Mesendoderm (in vitro differentiated cells): ENCODE measurements around the gene CDK6.

Experiments
- DNase-seq: peaks from one replicate; pipeline ENCODE4 v3.0.0; 2013
- H2AK5ac ChIP-seq: 2 replicates; pipeline ENCODE4 v1.6.1; 2013; ENCODE audit warnings: low read length, inconsistent platforms
- H2BK120ac ChIP-seq: 2 replicates; pipeline ENCODE4 v1.6.1; 2013; ENCODE audit warnings: low read depth, mild to moderate bottlenecking, low read length, moderate library complexity, mixed read lengths
- H2BK15ac ChIP-seq: replicated peaks from 2 replicates; pipeline ENCODE4 v1.6.1; 2013; ENCODE audit warnings: low read depth, mild to moderate bottlenecking, moderate library complexity
- H2BK5ac ChIP-seq: 2 replicates; pipeline ENCODE4 v1.6.1; 2013; ENCODE audit warnings: low read length, inconsistent platforms
- H3K18ac ChIP-seq: 2 replicates; pipeline ENCODE4 v1.6.1; 2013; ENCODE audit warnings: mild to moderate bottlenecking, low read length, mixed read lengths
- H3K23ac ChIP-seq: one replicate; pipeline ENCODE4 v1.6.1; 2013; ENCODE audit warnings: low read length
- H3K27ac ChIP-seq: 2 replicates; pipeline ENCODE4 v1.5.1; 2013; ENCODE audit warnings: low read depth, mild to moderate bottlenecking, inconsistent platforms, low read length, moderate library complexity
- H3K27me3 ChIP-seq: 2 replicates; pipeline ENCODE4 v1.6.1; 2013; ENCODE audit warnings: low read length, control low read depth, mild to moderate bottlenecking, inconsistent platforms; ENCODE audit not compliant: insufficient read depth, poor library complexity
- H3K36me3 ChIP-seq: 2 replicates; pipeline ENCODE4 v1.6.1; 2013; ENCODE audit warnings: low read length, inconsistent platforms; ENCODE audit not compliant: control insufficient read depth, insufficient read depth
- H3K4ac ChIP-seq: one replicate; pipeline ENCODE4 v1.6.1; 2013; ENCODE audit warnings: low read depth, mild to moderate bottlenecking, low read length, moderate library complexity
- H3K4me1 ChIP-seq: 2 replicates; pipeline ENCODE4 v1.6.1; 2013; ENCODE audit warnings: low read depth, low read length, inconsistent platforms; ENCODE audit not compliant: control insufficient read depth
- H3K4me2 ChIP-seq: 2 replicates; pipeline ENCODE4 v1.6.1; 2013; ENCODE audit warnings: low read length
- H3K4me3 ChIP-seq: 2 replicates; pipeline ENCODE4 v1.5.1; 2013; ENCODE audit warnings: mild to moderate bottlenecking, low read length
- H3K56ac ChIP-seq: one replicate; pipeline ENCODE4 v1.6.1; 2013; ENCODE audit warnings: low read length
- H3K79me1 ChIP-seq: 2 replicates; pipeline ENCODE4 v1.6.1; 2013; ENCODE audit warnings: low read length, inconsistent platforms
- H3K79me2 ChIP-seq: 2 replicates; pipeline ENCODE4 v1.6.1; 2013; ENCODE audit warnings: mild to moderate bottlenecking, low read length; ENCODE audit not compliant: control insufficient read depth, insufficient read depth
- H3K9ac ChIP-seq: 2 replicates; pipeline ENCODE4 v1.6.1; 2013; ENCODE audit warnings: low read length, inconsistent platforms
- H4K5ac ChIP-seq: one replicate; pipeline ENCODE4 v1.6.1; 2013; ENCODE audit warnings: low read length
- H4K8ac ChIP-seq: one replicate; pipeline ENCODE4 v1.6.1; 2013; ENCODE audit warnings: low read depth, mild to moderate bottlenecking, control low read depth, low read length, moderate library complexity
- whole genome bisulfite sequencing: extraction: QIAGEN DNeasy Blood & Tissue Kit; methylation state at CpG from one replicate; pipeline ENCODE4 v1.1.7; 2013; ENCODE audit warnings: low lambda C conversion rate, missing lambda C conversion rate; ENCODE audit not compliant: insufficient coverage; ENCODE audit errors: extremely low coverage; 5-methylcytosine and 5-hydroxymethylcytosine counted together

The CDK6 gene

GRCh38 chr7:92766461-92767003 lies 69.8 kb downstream of the CDK6 start:
- no peak overlapping the region for H3K4me2 ChIP-seq

GRCh38 chr7:92765725-92766124 lies 70.6 kb downstream of the CDK6 start:
- Histone ChIP-seq H3K18ac (no peak overlapping the region), H3K23ac (no peak overlapping the region), H3K4me3 (no peak overlapping the region), H3K27ac (no peak overlapping the region), H3K4me1 (no peaks in the 10 kb centered on the region), H3K36me3 (no peaks in the 10 kb centered on the region), H3K27me3 (no peaks in the 10 kb centered on the region), H2BK15ac (no peak overlapping the region), H3K56ac (no peak overlapping the region), H3K4me2 (no peak overlapping the region), H3K79me1 (no peaks in the 10 kb centered on the region), H3K79me2 (no peaks in the 10 kb centered on the region), H2AK5ac (no peak overlapping the region), H3K9ac (no peak overlapping the region), H4K5ac (no peak overlapping the region), H2BK120ac (no peak overlapping the region), H3K4ac (no peak overlapping the region), H2BK5ac (no peak overlapping the region), H4K8ac (no peak overlapping the region)
- WGBS = no CpG with 5 or more reads among the region's 3 CpGs
- DNase-seq = peak; percentile 40

More at GRCh38 chr7:92766461-92767003, 69.8 kb downstream of the CDK6 start:
- H2BK15ac ChIP-seq = no peak overlapping the region
- no CpG with 5 or more reads among the region's 3 CpGs for WGBS
- no peak for DNase-seq
- H3K27ac ChIP-seq = no peak overlapping the region
- no peak overlapping the region for H3K23ac ChIP-seq
- no peak overlapping the region for H2BK5ac ChIP-seq
- no peaks in the 10 kb centered on the region for H3K79me1 ChIP-seq
- H3K4me3 ChIP-seq = no peak overlapping the region
- H3K4ac ChIP-seq = no peak overlapping the region
- no peak overlapping the region for H2BK120ac ChIP-seq
- H4K5ac ChIP-seq = no peak overlapping the region
- no peak overlapping the region for H3K56ac ChIP-seq
- no peaks in the 10 kb centered on the region for H3K4me1 ChIP-seq
- no peak overlapping the region for H3K9ac ChIP-seq
- no peaks in the 10 kb centered on the region for H3K27me3 ChIP-seq
- no peak overlapping the region for H2AK5ac ChIP-seq
- H3K79me2 ChIP-seq = no peaks in the 10 kb centered on the region
- H3K36me3 ChIP-seq = no peaks in the 10 kb centered on the region
- no peak overlapping the region for H3K18ac ChIP-seq
- no peak overlapping the region for H4K8ac ChIP-seq

- Histone ChIP-seq H3K27me3 (no peaks in the 10 kb centered on the region), H2BK120ac (no peak overlapping the region), H3K4me3 (no peak overlapping the region), H3K23ac (no peak overlapping the region), H3K18ac (no peak overlapping the region), H4K5ac (no peak overlapping the region), H3K56ac (no peak overlapping the region), H2AK5ac (no peak overlapping the region), H3K9ac (no peak overlapping the region), H3K27ac (no peak overlapping the region), H3K36me3 (no peaks in the 10 kb centered on the region), H3K4ac (no peak overlapping the region), H3K79me2 (no peaks in the 10 kb centered on the region), H3K4me1 (no peaks in the 10 kb centered on the region), H2BK15ac (no peak overlapping the region), H4K8ac (no peak overlapping the region), H3K79me1 (no peaks in the 10 kb centered on the region), H3K4me2 (no peak overlapping the region), H2BK5ac (no peak overlapping the region)
- WGBS = no CpG with 5 or more reads among the region's 4 CpGs
- peak; percentile 90 for DNase-seq
Measured at GRCh38 chr7:92763636-92764423, 72.5 kb downstream of the CDK6 start.

- no peak overlapping the region for H3K4ac ChIP-seq
- H3K36me3 ChIP-seq = no peaks in the 10 kb centered on the region
- H3K18ac ChIP-seq = no peak overlapping the region
- no peak overlapping the region for H4K5ac ChIP-seq
- no peaks in the 10 kb centered on the region for H3K79me1 ChIP-seq
- no peaks in the 10 kb centered on the region for H3K4me1 ChIP-seq
- DNase-seq = no peak
- H3K27ac ChIP-seq = no peak overlapping the region
- no peak overlapping the region for H2BK15ac ChIP-seq
- H2BK120ac ChIP-seq = no peak overlapping the region
- H3K9ac ChIP-seq = no peak overlapping the region
- no peak overlapping the region for H3K56ac ChIP-seq
- WGBS = no CpG with 5 or more reads among the region's 3 CpGs
- no peak overlapping the region for H3K23ac ChIP-seq
- no peak overlapping the region for H3K4me3 ChIP-seq
- H2BK5ac ChIP-seq = no peak overlapping the region
- no peak overlapping the region for H2AK5ac ChIP-seq
- no peak overlapping the region for H4K8ac ChIP-seq
- no peaks in the 10 kb centered on the region for H3K27me3 ChIP-seq
- no peaks in the 10 kb centered on the region for H3K79me2 ChIP-seq
- no peak overlapping the region for H3K4me2 ChIP-seq
Measured at GRCh38 chr7:92762851-92763250, 73.5 kb downstream of the CDK6 start.

GRCh38 chr7:92761391-92762097 lies 74.8 kb downstream of the CDK6 start:
- Histone ChIP-seq H3K4me3 (no peak overlapping the region), H3K27me3 (no peaks in the 10 kb centered on the region), H3K18ac (no peak overlapping the region), H3K27ac (no peak overlapping the region), H3K23ac (no peak overlapping the region), H4K5ac (no peak overlapping the region), H2BK120ac (no peak overlapping the region), H3K79me1 (no peaks in the 10 kb centered on the region), H3K36me3 (no peaks in the 10 kb centered on the region), H2BK15ac (no peak overlapping the region), H2BK5ac (no peak overlapping the region), H3K4me1 (no peaks in the 10 kb centered on the region), H3K4ac (no peak overlapping the region), H3K9ac (no peak overlapping the region), H3K4me2 (no peak overlapping the region), H3K79me2 (no peaks in the 10 kb centered on the region), H4K8ac (no peak overlapping the region), H2AK5ac (no peak overlapping the region), H3K56ac (no peak overlapping the region)
- DNase-seq = no peak
